Measurements from ENCODE around the gene TMEM269.

The TMEM269 gene

DNA sequence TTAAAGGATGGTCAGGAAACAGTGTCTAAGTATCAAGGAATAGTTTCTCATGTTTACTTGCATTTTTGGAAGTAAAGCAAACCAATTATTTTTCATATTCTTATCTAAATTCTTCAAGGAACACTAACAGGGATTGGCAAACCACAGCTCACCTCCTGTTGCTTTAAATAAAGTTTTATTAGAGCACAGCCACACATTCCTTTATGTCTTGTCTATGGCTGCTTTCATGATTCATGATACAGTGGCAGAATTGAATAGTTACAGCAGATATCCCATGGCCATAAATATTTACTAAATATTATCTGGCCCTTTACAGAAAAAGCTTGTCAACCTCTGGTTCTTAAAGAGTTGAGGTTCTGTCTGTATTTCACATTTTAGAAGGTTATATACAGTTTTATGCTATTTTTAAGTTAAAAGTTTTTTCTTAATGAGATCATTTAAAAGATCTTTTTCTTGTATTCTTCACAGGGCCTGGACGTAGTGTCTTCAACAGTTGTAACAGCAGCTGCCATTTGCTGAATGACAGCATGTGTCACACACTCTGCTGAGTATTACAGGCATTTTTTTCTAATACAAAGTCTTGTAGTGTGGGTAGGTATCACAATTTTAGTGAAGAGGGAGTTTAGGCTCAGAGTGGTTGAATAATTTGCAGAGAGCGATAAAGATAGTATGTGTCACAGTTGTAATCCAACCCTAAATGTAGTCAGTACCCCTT lies 64.2 kb downstream of the TMEM269 start:
- no peak for DNase-seq (ENCODE audit: low spot score)

DNA sequence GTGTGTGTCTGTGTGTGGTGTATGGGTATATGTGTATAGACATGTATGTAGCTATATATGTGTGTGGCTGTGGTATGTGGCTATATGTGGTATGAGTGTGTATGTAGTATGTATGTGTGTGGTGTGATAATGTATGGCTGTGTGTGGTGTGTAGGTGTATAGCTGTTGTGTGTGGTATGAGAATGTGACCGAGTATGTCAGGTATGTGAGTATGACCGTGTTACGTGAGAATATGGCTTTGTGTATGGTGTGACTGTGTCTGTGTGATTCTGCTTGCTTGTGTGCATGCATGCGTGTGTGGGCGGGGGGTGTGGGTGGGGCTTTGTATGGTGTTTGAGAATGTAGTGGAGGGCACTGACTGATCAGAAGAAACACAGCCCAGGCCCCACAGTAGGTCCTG lies 65.2 kb downstream of the TMEM269 start:
- no peak for DNase-seq (ENCODE audit: low spot score)

All from HuH-7.5 (cell line).